ENCODE measurements around the gene CFAP57.

CFAP57 gene

DNA sequence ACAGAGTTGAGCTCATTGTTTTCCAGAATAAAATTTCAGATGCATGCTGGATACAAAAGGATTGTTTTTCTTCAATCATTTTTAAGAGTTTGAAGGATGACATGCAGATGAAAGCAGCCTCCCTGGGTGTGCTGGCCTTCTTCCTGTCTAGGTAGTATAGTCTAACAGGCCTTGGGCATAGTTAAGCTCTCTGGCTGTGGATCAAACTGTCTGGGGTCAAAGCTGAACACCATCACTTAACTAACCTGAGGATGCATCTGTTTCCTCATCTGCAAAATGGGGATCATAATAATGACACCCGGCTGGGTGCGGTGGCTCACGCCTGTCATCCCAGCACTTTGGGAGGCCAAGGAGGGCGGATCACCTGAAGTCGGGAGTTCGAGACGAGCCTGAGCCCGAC, 122.6 kb downstream of the CFAP57 start:
- in situ Hi-C loops (cut with HindIII; ENCODE audit: low pct_ligation_motif_present, low sequenced_read_pairs), result no loop called here
- no peak overlapping the region for H3K27ac ChIP-seq
- TF ChIP-seq, protein P1, sequence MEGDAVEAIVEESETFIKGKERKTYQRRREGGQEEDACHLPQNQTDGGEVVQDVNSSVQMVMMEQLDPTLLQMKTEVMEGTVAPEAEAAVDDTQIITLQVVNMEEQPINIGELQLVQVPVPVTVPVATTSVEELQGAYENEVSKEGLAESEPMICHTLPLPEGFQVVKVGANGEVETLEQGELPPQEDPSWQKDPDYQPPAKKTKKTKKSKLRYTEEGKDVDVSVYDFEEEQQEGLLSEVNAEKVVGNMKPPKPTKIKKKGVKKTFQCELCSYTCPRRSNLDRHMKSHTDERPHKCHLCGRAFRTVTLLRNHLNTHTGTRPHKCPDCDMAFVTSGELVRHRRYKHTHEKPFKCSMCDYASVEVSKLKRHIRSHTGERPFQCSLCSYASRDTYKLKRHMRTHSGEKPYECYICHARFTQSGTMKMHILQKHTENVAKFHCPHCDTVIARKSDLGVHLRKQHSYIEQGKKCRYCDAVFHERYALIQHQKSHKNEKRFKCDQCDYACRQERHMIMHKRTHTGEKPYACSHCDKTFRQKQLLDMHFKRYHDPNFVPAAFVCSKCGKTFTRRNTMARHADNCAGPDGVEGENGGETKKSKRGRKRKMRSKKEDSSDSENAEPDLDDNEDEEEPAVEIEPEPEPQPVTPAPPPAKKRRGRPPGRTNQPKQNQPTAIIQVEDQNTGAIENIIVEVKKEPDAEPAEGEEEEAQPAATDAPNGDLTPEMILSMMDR (IDR thresholded peaks at IDR 0.05; ENCODE audit: low read depth, low read length, missing control alignments), result no peak

DNA sequence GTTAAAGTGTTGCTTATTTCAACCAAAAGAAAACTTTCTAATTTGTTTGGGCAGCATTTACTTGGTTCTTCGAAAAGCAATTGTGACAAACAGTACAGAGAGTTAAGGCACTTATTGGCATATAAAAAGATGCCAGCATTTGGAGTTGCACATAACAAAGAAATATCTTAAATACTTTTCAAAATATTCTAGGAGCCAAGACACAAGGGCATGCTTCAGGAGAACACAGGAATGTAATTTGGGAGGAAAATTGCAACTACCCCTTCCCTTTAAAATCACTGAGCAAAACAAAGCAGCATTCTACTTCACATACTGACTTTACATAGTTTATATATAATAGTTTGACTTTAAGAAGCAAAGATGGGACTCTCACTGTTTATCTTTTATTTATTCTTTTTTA, 124.1 kb downstream of the CFAP57 start:
- Histone ChIP-seq H3K36me3 (replicated peaks) (no peaks in the 10 kb centered on the region), H3K4me3 (ENCODE audit: low read depth, low read length) (no peak overlapping the region), H3K27me3 (replicated peaks) (no peaks in the 10 kb centered on the region), H3K27ac (no peak overlapping the region)
- DNase-seq, result no peak
- in situ Hi-C loops (cut with HindIII; ENCODE audit: low pct_ligation_motif_present, low sequenced_read_pairs), result no loop called here
- TF ChIP-seq, protein P1 (IDR thresholded peaks at IDR 0.05; ENCODE audit: low read depth, low read length, missing control alignments), result no peak

More for the DNA sequence above, 122.6 kb downstream of the CFAP57 start:
- H3K4me3 ChIP-seq (ENCODE audit: low read depth, low read length), result no peak overlapping the region
- no peak for DNase-seq
- H3K27me3 ChIP-seq (replicated peaks), result no peaks in the 10 kb centered on the region
- no peaks in the 10 kb centered on the region for H3K36me3 ChIP-seq (replicated peaks)

DNA sequence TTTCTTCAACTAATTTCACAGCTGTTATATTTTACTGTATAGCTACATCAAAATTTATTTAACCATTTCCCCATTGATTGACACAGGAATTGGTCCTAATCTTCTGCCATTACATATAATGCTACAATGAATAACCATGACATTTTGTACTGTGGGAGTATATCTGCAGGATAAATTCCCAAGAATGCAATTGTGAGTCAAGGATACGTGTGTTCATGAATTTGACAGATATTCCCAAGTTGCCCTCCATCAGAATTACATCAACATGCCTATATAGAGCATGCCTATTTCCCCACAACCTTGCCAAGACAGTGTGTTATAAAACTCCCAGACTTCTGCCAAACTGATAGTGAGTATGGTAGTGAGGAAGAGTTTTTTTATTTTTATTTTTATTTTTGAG, 125.9 kb downstream of the CFAP57 start:
- H3K36me3 ChIP-seq (replicated peaks), result no peaks in the 10 kb centered on the region
- H3K27me3 ChIP-seq (replicated peaks), result no peaks in the 10 kb centered on the region
- no peak for DNase-seq
- in situ Hi-C loops (cut with HindIII; ENCODE audit: low pct_ligation_motif_present, low sequenced_read_pairs), result no loop called here
- no peak overlapping the region for H3K27ac ChIP-seq
- TF ChIP-seq, protein P1 (IDR thresholded peaks at IDR 0.05; ENCODE audit: low read depth, low read length, missing control alignments), result no peak
- H3K4me3 ChIP-seq (ENCODE audit: low read depth, low read length), result no peak overlapping the region

DNA sequence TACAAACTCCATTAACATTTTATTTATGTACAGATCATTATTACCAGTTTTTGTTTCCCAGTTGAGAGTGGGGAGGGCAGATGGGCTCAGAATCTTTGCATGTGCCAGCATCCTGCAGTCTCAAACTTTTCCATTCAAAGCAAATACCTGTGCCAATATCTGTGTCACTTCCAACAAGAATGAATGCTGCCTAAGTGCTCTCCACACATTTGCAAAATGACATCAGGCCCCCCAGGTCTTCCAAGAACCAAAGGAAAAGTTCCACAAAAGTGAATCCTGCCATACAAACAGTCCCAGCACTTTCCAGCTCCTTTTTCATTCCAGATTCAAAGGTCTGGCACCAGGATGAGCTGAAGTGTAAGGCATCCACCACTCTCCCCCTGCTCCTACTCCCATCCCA, 127.0 kb downstream of the CFAP57 start:
- H3K27ac ChIP-seq, result no peak overlapping the region
- TF ChIP-seq, protein P1 (IDR thresholded peaks at IDR 0.05; ENCODE audit: low read depth, low read length, missing control alignments), result no peak
- H3K27me3 ChIP-seq (replicated peaks), result no peaks in the 10 kb centered on the region
- no peak for DNase-seq
- no peak overlapping the region for H3K4me3 ChIP-seq (ENCODE audit: low read depth, low read length)
- H3K36me3 ChIP-seq (replicated peaks), result no peaks in the 10 kb centered on the region
- in situ Hi-C loops (cut with HindIII; ENCODE audit: low pct_ligation_motif_present, low sequenced_read_pairs), result no loop called here

- no peak for DNase-seq
- Histone ChIP-seq H3K36me3 (replicated peaks) (no peaks in the 10 kb centered on the region), H3K27ac (no peak within 1 kb of the TSS), H3K4me3 (ENCODE audit: low read depth, low read length) (no peak within 1 kb of the TSS), H3K27me3 (replicated peaks) (no peaks in the 10 kb centered on the region)
- in situ Hi-C loops (cut with HindIII; ENCODE audit: low pct_ligation_motif_present, low sequenced_read_pairs), result no loop called here
- TF ChIP-seq, protein P1 (IDR thresholded peaks at IDR 0.05; ENCODE audit: low read depth, low read length, missing control alignments), result no peak
These were observed 128.4 kb downstream of the CFAP57 start, which contains the start of gene TIE1 for GRCh38 chr1:43300378-43301094. TIE1 (plus strand) TSS chr1:43300982; CDS start chr1:43301072, 90 bp downstream.

- no peak overlapping the region for H3K4me3 ChIP-seq (ENCODE audit: low read depth, low read length)
- no peaks in the 10 kb centered on the region for H3K27me3 ChIP-seq (replicated peaks)
- no peak for DNase-seq
- H3K27ac ChIP-seq, result no peak overlapping the region
- TF ChIP-seq, protein P1 (IDR thresholded peaks at IDR 0.05; ENCODE audit: low read depth, low read length, missing control alignments), result no peak
- in situ Hi-C loops (cut with HindIII; ENCODE audit: low pct_ligation_motif_present, low sequenced_read_pairs), result no loop called here
- no peaks in the 10 kb centered on the region for H3K36me3 ChIP-seq (replicated peaks)
These were observed 130.1 kb downstream of the CFAP57 start for GRCh38 chr1:43302201-43302600.
